Measurements from ENCODE around the gene ANTXR1. TPM values are rescaled to one million over a fixed set of nuclear protein-coding genes. Genes with fewer than 3 reads are reported as not detected.

ANTXR1 gene
- total RNA-seq, 1 experiment from 2014 or later: 37.3 TPM

DNA sequence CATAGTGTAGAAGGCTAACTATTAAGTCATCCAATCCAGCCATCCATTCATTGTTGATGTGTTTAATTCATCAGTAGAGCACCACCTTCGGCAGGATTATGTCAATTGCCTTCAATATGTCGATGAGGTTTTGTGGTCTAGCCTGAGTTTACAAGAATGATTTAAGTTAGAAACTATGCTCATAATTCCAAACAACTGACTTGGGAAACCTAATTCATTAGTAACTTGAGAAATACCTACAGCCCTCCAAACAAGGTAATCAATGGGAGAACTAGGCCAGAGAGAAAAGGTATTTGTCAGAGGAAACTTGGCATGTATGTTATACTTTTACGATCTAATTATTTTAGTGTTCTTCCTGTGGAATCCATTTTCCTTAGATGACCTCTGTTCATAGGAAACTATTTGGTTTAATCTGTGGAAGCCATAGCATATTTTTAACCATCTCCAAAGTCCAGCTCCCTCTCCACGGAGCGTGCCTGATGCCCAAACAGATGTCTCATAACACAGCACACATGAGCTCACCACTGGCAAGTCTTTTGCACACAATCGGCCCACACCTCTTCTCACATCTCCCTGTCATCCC is 225.6 kb downstream of the ANTXR1 start:
- Mint-ChIP-seq H3K4me1 (peaks cover 5 to 6% of the 10 kb centered on the region in 2 experiments), H3K4me3 (no peak overlapping the region), H3K36me3 (ENCODE audit: insufficient read depth in 1 of 3, low read depth in 3 of 3) (peaks cover 2 to 4% (median 3%) of the 10 kb centered on the region in 3 experiments; a peak in 4 of 7 replicates), H3K9me3 (no peaks in the 10 kb centered on the region), H3K27me3 (ENCODE audit: low read depth) (no peaks in the 10 kb centered on the region), H3K27ac (no peak overlapping the region)
- no peak overlapping the region for H3K14ac ChIP-seq (ENCODE audit: insufficient read depth, low read length)
- no peak overlapping the region for H3K23ac ChIP-seq (ENCODE audit: insufficient read length, low read depth, low read length)
- no peak for DNase-seq
- no CpG with 5 or more reads among the region's 6 CpGs for WGBS (ENCODE audit: extremely low coverage, insufficient read length, low lambda C conversion rate)
- H2BK15ac ChIP-seq (ENCODE audit: low read depth, low read length): no peak overlapping the region
- H3K9ac ChIP-seq (ENCODE audit: extremely low read depth, insufficient read length, low read length): no peak overlapping the region
- no peak overlapping the region for H4K5ac ChIP-seq (ENCODE audit: insufficient read length, low read depth, low read length)
- H2BK120ac ChIP-seq (ENCODE audit: low read depth, low read length, poor library complexity, severe bottlenecking): no peak overlapping the region
- H3K4me1 ChIP-seq (ENCODE audit: insufficient read depth, low read length): no peaks in the 10 kb centered on the region
- H3K79me2 ChIP-seq (ENCODE audit: insufficient read depth, low read length): no peaks in the 10 kb centered on the region
- H4K91ac ChIP-seq (ENCODE audit: insufficient read length, low read depth, low read length): no peak overlapping the region
- no peak overlapping the region for H3K27ac ChIP-seq (ENCODE audit: insufficient read length, low read depth, low read length)
- no peaks in the 10 kb centered on the region for H4K20me1 ChIP-seq (ENCODE audit: control insufficient read depth, insufficient read depth, insufficient read length)
- H3K18ac ChIP-seq (ENCODE audit: insufficient read length, low read depth, low read length): no peak overlapping the region
- H3T11ph ChIP-seq (ENCODE audit: low read length): no peak overlapping the region
- no peak overlapping the region for H2BK5ac ChIP-seq (ENCODE audit: insufficient read length, low read length)
- H3K4me2 ChIP-seq (ENCODE audit: insufficient read depth, insufficient read length, low read length): no peak overlapping the region
- no peak overlapping the region for H2BK12ac ChIP-seq (ENCODE audit: insufficient read length, low read depth, low read length)
- no peaks in the 10 kb centered on the region for H3K79me1 ChIP-seq (ENCODE audit: insufficient read depth, low read depth, low read length, poor library complexity, severe bottlenecking)
- no peak overlapping the region for H3K4ac ChIP-seq (ENCODE audit: low read depth, low read length)
- no peak overlapping the region for H4K8ac ChIP-seq (replicated peaks; ENCODE audit: insufficient read length, low read depth, low read length)
- H3K56ac ChIP-seq (ENCODE audit: insufficient read length, low read depth, low read length): no peak overlapping the region
- TF ChIP-seq, protein P1, sequence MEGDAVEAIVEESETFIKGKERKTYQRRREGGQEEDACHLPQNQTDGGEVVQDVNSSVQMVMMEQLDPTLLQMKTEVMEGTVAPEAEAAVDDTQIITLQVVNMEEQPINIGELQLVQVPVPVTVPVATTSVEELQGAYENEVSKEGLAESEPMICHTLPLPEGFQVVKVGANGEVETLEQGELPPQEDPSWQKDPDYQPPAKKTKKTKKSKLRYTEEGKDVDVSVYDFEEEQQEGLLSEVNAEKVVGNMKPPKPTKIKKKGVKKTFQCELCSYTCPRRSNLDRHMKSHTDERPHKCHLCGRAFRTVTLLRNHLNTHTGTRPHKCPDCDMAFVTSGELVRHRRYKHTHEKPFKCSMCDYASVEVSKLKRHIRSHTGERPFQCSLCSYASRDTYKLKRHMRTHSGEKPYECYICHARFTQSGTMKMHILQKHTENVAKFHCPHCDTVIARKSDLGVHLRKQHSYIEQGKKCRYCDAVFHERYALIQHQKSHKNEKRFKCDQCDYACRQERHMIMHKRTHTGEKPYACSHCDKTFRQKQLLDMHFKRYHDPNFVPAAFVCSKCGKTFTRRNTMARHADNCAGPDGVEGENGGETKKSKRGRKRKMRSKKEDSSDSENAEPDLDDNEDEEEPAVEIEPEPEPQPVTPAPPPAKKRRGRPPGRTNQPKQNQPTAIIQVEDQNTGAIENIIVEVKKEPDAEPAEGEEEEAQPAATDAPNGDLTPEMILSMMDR (conservative IDR thresholded peaks at IDR 0.05): no peak
- H3K9me3 ChIP-seq (ENCODE audit: control insufficient read depth, low read depth, low read length): no peaks in the 10 kb centered on the region
- no peak overlapping the region for H2AK5ac ChIP-seq (ENCODE audit: insufficient read length, low read length)
- no peak overlapping the region for H2AFZ ChIP-seq (ENCODE audit: low read length)
- H3K23me2 ChIP-seq (ENCODE audit: insufficient read length, low read depth, low read length, poor library complexity, severe bottlenecking): no peaks in the 10 kb centered on the region
- H2BK20ac ChIP-seq (ENCODE audit: low read depth, low read length, poor library complexity, severe bottlenecking): no peak overlapping the region
- no peaks in the 10 kb centered on the region for H3K27me3 ChIP-seq (ENCODE audit: insufficient read depth, low read length)
